Erythroblast (primary cell): ENCODE results near the gene TBC1D16.

Experiments
- GATA1 ChIP-seq: IDR thresholded peaks from 2 replicates; pipeline ENCODE4 v1.6.1; 2011; ENCODE audit warnings: low read depth, mild to moderate bottlenecking, control low read depth, low read length, moderate library complexity
- POLR2A ChIP-seq: IDR thresholded peaks from 2 replicates; pipeline ENCODE4 v1.6.1; 2011; ENCODE audit warnings: mild to moderate bottlenecking, low read length

GRCh38 chr17:80067393-80067986, 31.8 kb upstream of the TBC1D16 start:
- TF ChIP-seq POLR2A (no peak), GATA1 (no peak)
